HEK293T (cell line): ENCODE data around the gene IL10RB.

Experiments used
- CTCF ChIA-PET: fragments of 350-600 bp; formaldehyde crosslinking; extraction: SDS; loops from one replicate; lab custom pipeline; 2021; ENCODE audit warnings: antibody characterized with exemption, inconsistent platforms; lab: Yijun Ruan, JAX
- POLR2A ChIA-PET: fragments of 350-600 bp; formaldehyde crosslinking; extraction: SDS; loops from one replicate; lab custom pipeline; 2020; ENCODE audit warnings: antibody characterized with exemption, inconsistent platforms; lab: Yijun Ruan, JAX
- DNase-seq: peaks from one replicate; pipeline ENCODE4 v3.0.0; 2012; ENCODE audit warnings: mixed read lengths; ENCODE audit errors: extremely low spot score
- ARNT ChIP-seq: fragments of 450-650 bp; IDR thresholded peaks from 2 replicates; pipeline ENCODE4 v1.6.1; 2017; ENCODE audit warnings: mild to moderate bottlenecking
- BHLHE40 ChIP-seq: fragments of 450-650 bp; IDR thresholded peaks from 2 replicates; pipeline ENCODE4 v1.6.1; 2016; ENCODE audit warnings: mild to moderate bottlenecking, moderate library complexity, borderline replicate concordance
- CTBP1 ChIP-seq: fragments of 450-650 bp; IDR thresholded peaks from 2 replicates; pipeline ENCODE4 v1.6.1; 2016; ENCODE audit warnings: borderline replicate concordance
- ELF4 ChIP-seq: fragments of 450-650 bp; IDR thresholded peaks from 2 replicates; pipeline ENCODE4 v1.6.1; 2017; ENCODE audit warnings: antibody characterized with exemption
- FOXA1 ChIP-seq: fragments of 450-650 bp; IDR thresholded peaks from 2 replicates; pipeline ENCODE4 v1.6.1; 2016; ENCODE audit warnings: mild to moderate bottlenecking
- FOXK2 ChIP-seq: fragments of 450-650 bp; IDR thresholded peaks from 2 replicates; pipeline ENCODE4 v1.6.1; 2016; ENCODE audit warnings: mild to moderate bottlenecking
- FOXM1 ChIP-seq: fragments of 450-650 bp; IDR thresholded peaks from 2 replicates; pipeline ENCODE4 v1.6.1; 2017; ENCODE audit warnings: mild to moderate bottlenecking, borderline replicate concordance
- HDGF ChIP-seq: fragments of 450-650 bp; IDR thresholded peaks from 2 replicates; pipeline ENCODE4 v1.6.1; 2017; ENCODE audit warnings: antibody characterized with exemption, borderline replicate concordance
- L3MBTL2 ChIP-seq: fragments of 450-650 bp; conservative IDR thresholded peaks from 2 replicates; pipeline ENCODE4 v1.6.1; 2016; ENCODE audit warnings: mild to moderate bottlenecking
- LEF1 ChIP-seq: fragments of 450-650 bp; IDR thresholded peaks from 2 replicates; pipeline ENCODE4 v1.6.1; 2017; ENCODE audit warnings: mild to moderate bottlenecking, borderline replicate concordance
- NFRKB ChIP-seq: fragments of 450-650 bp; IDR thresholded peaks from 2 replicates; pipeline ENCODE4 v1.6.1; 2016; ENCODE audit warnings: mild to moderate bottlenecking, moderate library complexity
- PKNOX1 ChIP-seq: fragments of 450-650 bp; IDR thresholded peaks from 2 replicates; pipeline ENCODE4 v1.6.1; 2016
- SP1 ChIP-seq: fragments of 450-650 bp; IDR thresholded peaks from 2 replicates; pipeline ENCODE4 v1.6.1; 2017
- SUZ12 ChIP-seq: fragments of 450-650 bp; IDR thresholded peaks from 2 replicates; pipeline ENCODE4 v1.6.1; 2016; ENCODE audit warnings: mild to moderate bottlenecking
- TARDBP ChIP-seq: fragments of 450-650 bp; IDR thresholded peaks from 2 replicates; pipeline ENCODE4 v1.6.1; 2016
- ZNF384 ChIP-seq: fragments of 450-650 bp; IDR thresholded peaks from 2 replicates; pipeline ENCODE4 v1.6.1; 2016

IL10RB gene

GRCh38 chr21:33330726-33331125 is 64.6 kb downstream of the IL10RB start:
- DNase-seq = no peak
- ChIA-PET POLR2A (no interaction called here), CTCF (no interaction called here)
- TF ChIP-seq FOXA1 = no peak
- TF ChIP-seq SP1 = no peak
- no peak for TF ChIP-seq FOXK2
- no peak for TF ChIP-seq CTBP1
- no peak for TF ChIP-seq SUZ12
- TF ChIP-seq ELF4 = no peak
- no peak for TF ChIP-seq NFRKB
- no peak for TF ChIP-seq HDGF
- no peak for TF ChIP-seq TARDBP
- TF ChIP-seq LEF1 = no peak
- TF ChIP-seq ARNT = no peak
- TF ChIP-seq L3MBTL2 = no peak

GRCh38 chr21:33332143-33332542 is 66.0 kb downstream of the IL10RB start:
- POLR2A ChIA-PET = interaction anchor here (1.0 kb wide), 1 partner anchor 7 kb away, joined by 3 read pairs; the partner anchor contains the start of gene IFNAR1

GRCh38 chr21:33334191-33334590 is 68.0 kb downstream of the IL10RB start:
- ChIA-PET POLR2A (interaction anchor here (1.2 kb wide), 1 partner anchor 9 kb away, joined by 9 read pairs; the partner anchor contains the start of gene IFNAR1), CTCF (no interaction called here)
- TF ChIP-seq SP1 = no peak
- no peak for TF ChIP-seq FOXK2
- no peak for TF ChIP-seq HDGF
- TF ChIP-seq L3MBTL2 = no peak
- no peak for TF ChIP-seq CTBP1
- TF ChIP-seq NFRKB = no peak
- TF ChIP-seq ZNF384 = no peak
- no peak for TF ChIP-seq BHLHE40
- TF ChIP-seq TARDBP = no peak
- no peak for TF ChIP-seq PKNOX1
- TF ChIP-seq ARNT = no peak
- no peak for TF ChIP-seq FOXA1
- no peak for TF ChIP-seq ELF4
- no peak for TF ChIP-seq LEF1
- no peak for TF ChIP-seq SUZ12
- TF ChIP-seq FOXM1 = no peak
- no peak for DNase-seq

More at GRCh38 chr21:33332143-33332542, 66.0 kb downstream of the IL10RB start:
- no peak for DNase-seq
- CTCF ChIA-PET = no interaction called here
- no peak for TF ChIP-seq SP1
- TF ChIP-seq LEF1 = no peak
- TF ChIP-seq ZNF384 = no peak
- TF ChIP-seq FOXK2 = no peak
- no peak for TF ChIP-seq TARDBP
- TF ChIP-seq HDGF = no peak
- TF ChIP-seq CTBP1 = no peak
- TF ChIP-seq FOXA1 = no peak
- no peak for TF ChIP-seq BHLHE40
- no peak for TF ChIP-seq SUZ12
- no peak for TF ChIP-seq NFRKB
- no peak for TF ChIP-seq L3MBTL2
- no peak for TF ChIP-seq ARNT

GRCh38 chr21:33334824-33335223 is 68.7 kb downstream of the IL10RB start:
- CTCF ChIA-PET = no interaction called here
- TF ChIP-seq SUZ12 (no peak), CTBP1 (no peak), TARDBP (no peak), ZNF384 (no peak), BHLHE40 (no peak), FOXK2 (no peak), LEF1 (no peak), NFRKB (no peak), PKNOX1 (no peak), HDGF (no peak), L3MBTL2 (no peak), FOXM1 (no peak), ARNT (no peak), ELF4 (no peak), SP1 (no peak)
- POLR2A ChIA-PET = interaction anchor here (1.2 kb wide), 1 partner anchor 10 kb away, joined by 9 read pairs; the partner anchor contains the start of gene IFNAR1
- no peak for DNase-seq

GRCh38 chr21:33339135-33339534 is 73.0 kb downstream of the IL10RB start:
- DNase-seq = no peak
- CTCF ChIA-PET = interaction anchor here (1.4 kb wide), 1 partner anchor 23 kb away, joined by 3 read pairs; no protein-coding TSS in a partner anchor
- POLR2A ChIA-PET = interaction anchor here (1.7 kb wide), 1 partner anchor 14 kb away, joined by 6 read pairs; the partner anchor contains the start of gene IFNAR1
- TF ChIP-seq NFRKB (no peak), FOXK2 (no peak), BHLHE40 (no peak), SP1 (no peak), ZNF384 (no peak), L3MBTL2 (no peak), LEF1 (no peak), PKNOX1 (no peak), CTBP1 (no peak), ARNT (no peak), ELF4 (no peak), TARDBP (no peak), FOXA1 (no peak), HDGF (no peak), FOXM1 (no peak), SUZ12 (no peak)

- ChIA-PET CTCF (interaction anchor here (0.6 to 1.0 kb wide), 2 partner anchors 47 to 1792 kb away, joined by 3 read pairs; no protein-coding TSS in a partner anchor), POLR2A (interaction anchor here (1.7 kb wide), 1 partner anchor 15 kb away, joined by 6 read pairs; the partner anchor contains the start of gene IFNAR1)
- DNase-seq = no peak
- no peak for TF ChIP-seq CTBP1
- no peak for TF ChIP-seq L3MBTL2
- no peak for TF ChIP-seq FOXM1
- TF ChIP-seq LEF1 = no peak
- no peak for TF ChIP-seq FOXK2
- TF ChIP-seq TARDBP = no peak
- no peak for TF ChIP-seq BHLHE40
- no peak for TF ChIP-seq ARNT
- TF ChIP-seq SUZ12 = no peak
- no peak for TF ChIP-seq PKNOX1
- TF ChIP-seq HDGF = no peak
- no peak for TF ChIP-seq NFRKB
- no peak for TF ChIP-seq ELF4
- TF ChIP-seq FOXA1 = no peak
- TF ChIP-seq ZNF384 = no peak
- TF ChIP-seq SP1 = no peak
These were observed 73.8 kb downstream of the IL10RB start for GRCh38 chr21:33339918-33340317.
